GM23248 (cell line): ENCODE measurements around the gene CDC20.

Experiments used
- EZH2 ChIP-seq: fragments of 200-600 bp; sonication (generic); IDR thresholded peaks from 2 replicates; pipeline ENCODE4 v1.6.1; 2018; ENCODE audit warnings: antibody characterized with exemption, mild to moderate bottlenecking; ENCODE audit not compliant: insufficient read depth, poor library complexity, severe bottlenecking
- EZH2phosphoT487 ChIP-seq: fragments of 200-600 bp; sonication (generic); IDR thresholded peaks from 2 replicates; pipeline ENCODE4 v1.6.1; 2018; ENCODE audit warnings: antibody characterized with exemption, moderate library complexity, mild to moderate bottlenecking, low read depth; ENCODE audit not compliant: insufficient read depth

DNA sequence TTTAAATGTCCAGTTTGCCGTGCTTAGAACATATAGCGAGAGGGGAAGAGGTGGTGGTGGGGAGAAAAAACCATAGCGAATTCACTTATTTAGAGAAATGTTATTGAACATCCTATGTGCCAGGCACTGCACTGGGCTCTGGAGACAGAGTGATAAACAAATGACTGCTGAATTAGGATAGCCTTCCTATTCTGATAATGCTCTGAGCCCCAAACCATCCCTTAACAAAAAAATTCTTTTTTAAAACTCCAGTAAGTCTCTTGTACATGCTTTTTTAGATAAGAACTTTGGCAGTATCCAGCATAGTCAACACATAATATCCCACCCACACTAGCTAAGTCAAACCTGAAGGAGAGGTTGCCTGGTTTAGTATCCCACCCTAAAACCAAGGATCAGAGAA is 39.4 kb downstream of the CDC20 start:
- TF ChIP-seq EZH2 (no peak), EZH2phosphoT487 (no peak)
